Fibroblast of mammary gland (primary cell): ENCODE measurements around the gene CDK14.
A peak's percentile ranks its signal among the peaks of the same experiment; 100 is the strongest.

ENCODE experiments used
- DNase-seq: peaks from one replicate; pipeline ENCODE4 v3.0.0-alpha.2; 2010; ENCODE audit warnings: low read depth
- H3K4me3 ChIP-seq: 2 replicates; pipeline ENCODE4 v1.5.1; 2011; ENCODE audit warnings: low read depth, mild to moderate bottlenecking, low read length, moderate library complexity; ENCODE audit not compliant: control insufficient read depth
- TF ChIP-seq, protein P1 (sequence below): conservative IDR thresholded peaks from 2 replicates; pipeline ENCODE4 v1.5.1; 2011; ENCODE audit warnings: low read depth, low read length, inconsistent platforms; ENCODE audit not compliant: control insufficient read depth, insufficient read depth

The CDK14 gene

DNA sequence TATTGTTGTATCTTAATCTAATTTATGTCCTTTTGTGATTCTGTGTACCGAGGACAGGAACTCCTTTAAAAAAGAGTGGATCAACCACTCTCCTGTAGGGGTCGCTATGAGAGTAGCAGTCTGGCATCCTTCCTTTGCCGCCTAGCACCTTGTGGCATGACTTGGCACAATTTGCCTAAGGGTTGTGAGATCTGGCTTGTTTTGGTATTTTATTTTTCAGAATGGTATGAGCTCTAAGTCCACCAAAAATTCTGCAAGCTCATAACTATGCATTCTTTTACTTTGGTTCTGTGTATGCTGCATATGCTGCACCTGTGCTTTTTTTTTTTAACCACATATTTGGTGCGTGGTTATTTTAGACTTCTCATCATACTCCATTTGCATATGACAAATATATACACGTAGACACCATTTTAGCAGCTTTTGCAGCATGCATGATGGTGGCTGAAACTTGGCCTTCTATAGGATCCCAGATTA is 112.8 kb downstream of the CDK14 start:
- no peak overlapping the region for H3K4me3 ChIP-seq
- DNase-seq = peak; percentile 39
- TF ChIP-seq, protein P1, sequence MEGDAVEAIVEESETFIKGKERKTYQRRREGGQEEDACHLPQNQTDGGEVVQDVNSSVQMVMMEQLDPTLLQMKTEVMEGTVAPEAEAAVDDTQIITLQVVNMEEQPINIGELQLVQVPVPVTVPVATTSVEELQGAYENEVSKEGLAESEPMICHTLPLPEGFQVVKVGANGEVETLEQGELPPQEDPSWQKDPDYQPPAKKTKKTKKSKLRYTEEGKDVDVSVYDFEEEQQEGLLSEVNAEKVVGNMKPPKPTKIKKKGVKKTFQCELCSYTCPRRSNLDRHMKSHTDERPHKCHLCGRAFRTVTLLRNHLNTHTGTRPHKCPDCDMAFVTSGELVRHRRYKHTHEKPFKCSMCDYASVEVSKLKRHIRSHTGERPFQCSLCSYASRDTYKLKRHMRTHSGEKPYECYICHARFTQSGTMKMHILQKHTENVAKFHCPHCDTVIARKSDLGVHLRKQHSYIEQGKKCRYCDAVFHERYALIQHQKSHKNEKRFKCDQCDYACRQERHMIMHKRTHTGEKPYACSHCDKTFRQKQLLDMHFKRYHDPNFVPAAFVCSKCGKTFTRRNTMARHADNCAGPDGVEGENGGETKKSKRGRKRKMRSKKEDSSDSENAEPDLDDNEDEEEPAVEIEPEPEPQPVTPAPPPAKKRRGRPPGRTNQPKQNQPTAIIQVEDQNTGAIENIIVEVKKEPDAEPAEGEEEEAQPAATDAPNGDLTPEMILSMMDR = peak; percentile 57

GRCh38 chr7:90709501-90710465 is 113.7 kb downstream of the CDK14 start:
- peak; percentile 71 for DNase-seq
- H3K4me3 ChIP-seq = no peak overlapping the region
- TF ChIP-seq, protein P1 = no peak

DNA sequence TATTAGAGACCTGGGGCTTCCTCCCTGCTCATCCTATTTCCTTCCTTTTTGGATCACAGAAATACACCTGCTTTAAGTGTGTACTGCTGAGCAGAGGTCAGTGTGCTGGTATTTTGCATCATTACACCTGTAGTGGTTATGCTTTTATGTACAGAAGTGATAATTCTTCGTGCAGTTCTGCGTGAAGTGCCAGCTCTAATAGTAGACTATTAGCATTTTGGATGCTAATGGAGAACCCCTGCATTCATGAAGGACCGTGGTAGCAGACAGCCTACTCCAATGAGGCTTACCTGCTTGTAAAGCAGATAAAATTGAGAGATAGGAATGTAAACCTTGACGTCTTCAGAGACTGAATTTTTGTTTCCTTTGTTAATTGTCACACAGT is 114.3 kb downstream of the CDK14 start:
- TF ChIP-seq, protein P1 = no peak
- no peak overlapping the region for H3K4me3 ChIP-seq
- DNase-seq = no peak

- no peak for DNase-seq
- no peak overlapping the region for H3K4me3 ChIP-seq
- TF ChIP-seq, protein P1 = no peak
Observed at GRCh38 chr7:90713628-90714027, 117.5 kb downstream of the CDK14 start.

DNA sequence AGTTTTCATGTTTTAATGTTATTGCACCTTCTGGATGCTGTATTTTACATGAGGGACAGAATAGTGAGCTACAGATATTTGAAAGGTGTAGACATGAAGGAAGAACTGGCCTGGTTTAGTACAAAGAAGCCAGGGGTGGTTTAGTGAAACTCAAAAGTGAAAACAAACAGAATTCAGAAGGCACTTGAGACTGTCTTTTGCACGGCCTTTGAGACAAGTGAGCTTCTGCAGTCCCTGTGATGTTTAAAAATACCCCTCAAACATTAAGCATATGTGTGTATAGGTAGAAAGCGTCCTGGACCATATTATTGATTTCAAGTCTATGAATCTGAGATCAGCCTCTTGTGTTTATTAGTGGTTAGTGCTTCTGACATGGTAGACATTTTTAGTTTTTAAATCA is 118.9 kb downstream of the CDK14 start:
- TF ChIP-seq, protein P1 = no peak
- no peak overlapping the region for H3K4me3 ChIP-seq
- DNase-seq = no peak

DNA sequence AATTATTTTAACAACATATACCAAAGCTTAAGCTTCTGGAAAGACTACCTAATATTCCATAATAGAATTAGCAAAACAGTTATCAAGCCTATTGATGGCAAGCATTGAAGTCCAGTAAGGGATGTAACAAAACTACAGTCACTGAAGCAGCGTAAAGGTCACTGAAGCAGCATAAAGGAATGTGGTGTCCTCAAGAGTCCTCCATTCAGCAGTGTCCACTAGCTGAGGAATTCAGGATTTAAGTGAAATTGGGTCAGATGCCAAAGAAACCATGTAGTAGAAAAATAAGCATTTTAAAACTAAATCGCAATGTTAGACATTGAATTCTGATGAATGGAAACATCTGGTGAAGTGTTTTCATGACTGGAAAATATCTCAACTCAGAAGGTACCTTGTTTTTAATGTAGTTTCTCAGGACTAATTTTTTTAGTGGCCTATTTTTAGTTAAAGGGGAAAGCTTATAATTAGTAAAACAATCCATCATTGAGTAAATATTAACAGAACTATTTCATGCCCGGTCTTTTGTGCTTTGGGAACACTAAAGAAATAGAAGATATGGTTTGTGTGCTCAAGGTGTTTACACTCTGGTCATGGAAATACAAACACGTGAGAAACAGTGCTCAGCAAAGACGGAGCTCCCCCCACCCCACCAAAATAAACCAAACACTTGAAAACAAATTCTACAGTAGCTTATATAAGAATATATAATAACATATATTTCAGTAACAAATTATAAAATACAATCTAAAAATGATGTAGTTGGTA is 121.4 kb downstream of the CDK14 start:
- TF ChIP-seq, protein P1 = no peak
- DNase-seq = peak; percentile 62
- no peak overlapping the region for H3K4me3 ChIP-seq
